OCI-LY1 (cell line): Measurements from ENCODE around the gene ACOT12.

Experiments
- H2AFZ ChIP-seq: fragments of 200-600 bp; sonication (generic), shearing (Covaris generic); 2 replicates; pipeline ENCODE4 v1.6.0; 2014; ENCODE audit warnings: antibody characterized with exemption, mild to moderate bottlenecking, low read length
- H3F3A ChIP-seq: fragments of 200-600 bp; sonication (generic), shearing (Covaris generic); 2 replicates; pipeline ENCODE4 v1.6.0; 2014; ENCODE audit warnings: mild to moderate bottlenecking, antibody characterized with exemption, low read length, moderate library complexity; ENCODE audit not compliant: insufficient read depth
- H3K27ac ChIP-seq: fragments of 200-600 bp; sonication (generic); 2 replicates; pipeline ENCODE4 v1.5.1; 2014; ENCODE audit warnings: low read length, mixed run types, mild to moderate bottlenecking, low read depth; ENCODE audit not compliant: poor library complexity, severe bottlenecking
- H3K27me3 ChIP-seq: fragments of 200-600 bp; sonication (generic); 2 replicates; pipeline ENCODE4 v1.6.0; 2014; ENCODE audit warnings: antibody characterized with exemption, mild to moderate bottlenecking, low read length, moderate library complexity; ENCODE audit not compliant: insufficient read depth
- H3K36me3 ChIP-seq: fragments of 200-600 bp; sonication (generic); 2 replicates; pipeline ENCODE4 v1.6.1; 2014; ENCODE audit warnings: mild to moderate bottlenecking, antibody characterized with exemption, low read length, moderate library complexity, mixed read lengths; ENCODE audit not compliant: insufficient read depth
- H3K4me1 ChIP-seq: fragments of 200-600 bp; sonication (generic); 2 replicates; pipeline ENCODE4 v1.5.1; 2014; ENCODE audit warnings: mild to moderate bottlenecking, low read length, moderate library complexity; ENCODE audit not compliant: insufficient read depth, severe bottlenecking
- H3K4me2 ChIP-seq: fragments of 200-600 bp; sonication (generic), shearing (Covaris generic); 2 replicates; pipeline ENCODE4 v1.6.1; 2014; ENCODE audit warnings: low read length
- H3K4me3 ChIP-seq: fragments of 200-600 bp; sonication (generic); 2 replicates; pipeline ENCODE4 v1.5.1; 2014; ENCODE audit warnings: low read length, low read depth, mild to moderate bottlenecking, mixed read lengths; ENCODE audit not compliant: poor library complexity, severe bottlenecking
- H3K79me2 ChIP-seq: fragments of 200-600 bp; shearing (Covaris generic); 2 replicates; pipeline ENCODE4 v1.6.1; 2016; ENCODE audit warnings: mixed run types, low read length, mixed read lengths; ENCODE audit not compliant: insufficient read depth
- H3K9ac ChIP-seq: fragments of 200-600 bp; sonication (generic), shearing (Covaris generic); 2 replicates; pipeline ENCODE4 v1.6.1; 2014; ENCODE audit warnings: mild to moderate bottlenecking, low read length, mixed read lengths
- H3K9me2 ChIP-seq: fragments of 200-600 bp; sonication (generic), shearing (Covaris generic); 2 replicates; pipeline ENCODE4 v1.6.1; 2014; ENCODE audit warnings: low read depth, mild to moderate bottlenecking, low read length, mixed read lengths
- H3K9me3 ChIP-seq: fragments of 200-600 bp; shearing (Covaris generic); 2 replicates; pipeline ENCODE4 v1.6.1; 2014; ENCODE audit warnings: low read length, mixed read lengths
- H4K20me1 ChIP-seq: fragments of 200-600 bp; sonication (generic), shearing (Covaris generic); 2 replicates; pipeline ENCODE4 v1.6.0; 2016; ENCODE audit warnings: mild to moderate bottlenecking, low read length; ENCODE audit not compliant: insufficient read depth
- EZH2 ChIP-seq: fragments of 200-600 bp; sonication (generic), shearing (Covaris generic); IDR thresholded peaks from 2 replicates; pipeline ENCODE4 v1.8.0; 2017; ENCODE audit warnings: borderline replicate concordance, mixed run types, mild to moderate bottlenecking, antibody characterized with exemption, low read length, moderate library complexity, mixed read lengths
- TF ChIP-seq, protein P1 (sequence below): fragments of 200-600 bp; sonication (generic), shearing (Covaris generic); IDR thresholded peaks from 2 replicates; pipeline ENCODE4 v1.5.1; 2017; ENCODE audit warnings: mild to moderate bottlenecking, antibody characterized with exemption, low read length, moderate library complexity, mixed read lengths

Gene ACOT12

GRCh38 chr5:81302596-81302995, 91.3 kb downstream of the ACOT12 start:
- Histone ChIP-seq H3K36me3 (peaks cover 13% of the 10 kb centered on the region; the same call in 1 of the 2 replicates), H3K79me2 (no peaks in the 10 kb centered on the region; the same call in 1 of the 2 replicates), H3F3A (no peaks in the 10 kb centered on the region), H2AFZ (no peak overlapping the region), H3K9me2 (no peaks in the 10 kb centered on the region), H3K27ac (no peak overlapping the region), H3K4me3 (peak overlapping the region; percentile 78), H3K4me1 (peaks cover 39% of the 10 kb centered on the region), H3K9ac (peak overlapping the region; percentile 82; the same call in 1 of the 2 replicates), H3K9me3 (no peaks in the 10 kb centered on the region), H4K20me1 (no peaks in the 10 kb centered on the region), H3K4me2 (peak overlapping the region; percentile 86), H3K27me3 (no peaks in the 10 kb centered on the region)
- TF ChIP-seq, protein P1, sequence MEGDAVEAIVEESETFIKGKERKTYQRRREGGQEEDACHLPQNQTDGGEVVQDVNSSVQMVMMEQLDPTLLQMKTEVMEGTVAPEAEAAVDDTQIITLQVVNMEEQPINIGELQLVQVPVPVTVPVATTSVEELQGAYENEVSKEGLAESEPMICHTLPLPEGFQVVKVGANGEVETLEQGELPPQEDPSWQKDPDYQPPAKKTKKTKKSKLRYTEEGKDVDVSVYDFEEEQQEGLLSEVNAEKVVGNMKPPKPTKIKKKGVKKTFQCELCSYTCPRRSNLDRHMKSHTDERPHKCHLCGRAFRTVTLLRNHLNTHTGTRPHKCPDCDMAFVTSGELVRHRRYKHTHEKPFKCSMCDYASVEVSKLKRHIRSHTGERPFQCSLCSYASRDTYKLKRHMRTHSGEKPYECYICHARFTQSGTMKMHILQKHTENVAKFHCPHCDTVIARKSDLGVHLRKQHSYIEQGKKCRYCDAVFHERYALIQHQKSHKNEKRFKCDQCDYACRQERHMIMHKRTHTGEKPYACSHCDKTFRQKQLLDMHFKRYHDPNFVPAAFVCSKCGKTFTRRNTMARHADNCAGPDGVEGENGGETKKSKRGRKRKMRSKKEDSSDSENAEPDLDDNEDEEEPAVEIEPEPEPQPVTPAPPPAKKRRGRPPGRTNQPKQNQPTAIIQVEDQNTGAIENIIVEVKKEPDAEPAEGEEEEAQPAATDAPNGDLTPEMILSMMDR, result no peak
- no peak for TF ChIP-seq EZH2

DNA sequence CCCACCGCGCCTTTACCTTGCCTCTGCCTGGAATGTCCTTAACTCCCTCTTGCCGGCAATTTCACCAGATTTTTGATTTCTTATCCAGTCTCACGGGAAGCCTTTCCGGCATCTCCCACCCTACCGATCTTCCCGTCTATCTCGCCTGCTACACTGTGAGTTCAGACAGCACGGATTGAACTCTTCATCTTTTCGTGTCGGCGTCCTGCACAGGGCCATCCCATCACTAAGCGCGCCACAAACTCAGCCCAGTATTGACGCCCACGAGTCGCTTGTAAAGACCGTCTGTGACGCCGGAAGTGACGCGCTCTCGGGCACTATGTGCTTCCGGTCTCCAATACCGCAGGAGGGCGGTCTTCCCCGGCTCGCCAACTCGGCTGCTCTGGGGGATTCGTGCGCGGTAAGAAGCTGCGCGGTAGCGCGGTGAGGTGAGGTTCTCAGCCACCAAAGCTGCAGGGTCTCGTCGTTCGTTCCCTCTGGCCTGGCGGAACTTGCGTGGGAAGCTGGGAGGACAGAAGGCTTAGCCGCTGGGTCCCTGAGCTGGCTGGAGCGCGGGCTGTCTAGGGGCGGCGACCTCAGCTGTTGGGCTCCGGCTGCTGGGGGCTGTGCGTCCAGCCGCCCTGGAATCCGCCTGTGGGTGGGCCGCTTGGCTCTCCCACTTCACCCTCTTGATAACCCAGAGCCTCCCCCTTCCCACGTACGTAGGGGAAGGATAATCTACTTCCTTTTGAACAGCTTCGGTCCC, 92.5 kb downstream of the ACOT12 start, which contains the start of gene ZCCHC9:
TSS of gene ZCCHC9 (plus strand) at position 317 of the 745 bp plus-strand sequence. CDS start 3,171 bp downstream, outside the sequence.
- Histone ChIP-seq H3K4me2 (peak within 1 kb of the TSS; percentile 86), H3F3A (no peaks in the 10 kb centered on the region), H3K27ac (peak within 1 kb of the TSS; percentile 42), H3K9me3 (no peaks in the 10 kb centered on the region), H3K4me3 (peak within 1 kb of the TSS; percentile 78), H3K4me1 (peaks cover 47% of the 10 kb centered on the region), H3K9me2 (no peaks in the 10 kb centered on the region), H3K27me3 (no peaks in the 10 kb centered on the region), H4K20me1 (no peaks in the 10 kb centered on the region), H2AFZ (no peak within 1 kb of the TSS), H3K9ac (peak within 1 kb of the TSS; percentile 82), H3K36me3 (peaks cover 13% of the 10 kb centered on the region; the same call in 1 of the 2 replicates), H3K79me2 (no peaks in the 10 kb centered on the region; the same call in 1 of the 2 replicates)
- TF ChIP-seq, protein P1, result peak; percentile 16; the same call in 1 of the 2 replicates
- TF ChIP-seq EZH2, result no peak

DNA sequence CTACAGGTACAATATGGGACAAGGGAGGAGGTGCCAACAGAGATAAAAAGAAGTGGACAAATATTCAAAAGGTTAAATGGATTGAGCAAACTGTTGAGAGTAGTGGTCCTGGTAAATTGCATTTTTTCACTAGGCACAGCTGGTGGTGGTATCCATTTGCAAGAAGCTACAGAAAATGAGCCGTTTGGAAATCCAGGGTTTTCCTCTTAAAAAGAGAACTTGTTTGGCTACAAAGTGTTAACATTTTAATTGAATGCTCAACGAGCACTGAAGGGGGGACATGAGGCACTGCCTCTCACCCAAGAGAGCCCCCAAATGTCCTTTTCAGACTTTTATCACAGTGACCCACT, 93.0 kb downstream of the ACOT12 start:
- Histone ChIP-seq H3K27me3 (no peaks in the 10 kb centered on the region), H2AFZ (no peak overlapping the region), H4K20me1 (no peaks in the 10 kb centered on the region), H3K9me3 (no peaks in the 10 kb centered on the region), H3K27ac (peak overlapping the region; percentile 16), H3K9ac (peak overlapping the region; percentile 82), H3K4me2 (peak overlapping the region; percentile 86), H3K9me2 (no peaks in the 10 kb centered on the region), H3K4me3 (peak overlapping the region; percentile 78), H3K4me1 (peaks cover 47% of the 10 kb centered on the region), H3K36me3 (peaks cover 13% of the 10 kb centered on the region; the same call in 1 of the 2 replicates), H3F3A (no peaks in the 10 kb centered on the region), H3K79me2 (no peaks in the 10 kb centered on the region; the same call in 1 of the 2 replicates)
- TF ChIP-seq, protein P1, result no peak
- TF ChIP-seq EZH2, result no peak
